ENCODE measurements around the gene DIP2C.
"Not testable (repeated sequence)": the region's sequence is repeated elsewhere in the genome, so short reads cannot be mapped to it uniquely, and the experiment has no call there.

DIP2C gene

DNA sequence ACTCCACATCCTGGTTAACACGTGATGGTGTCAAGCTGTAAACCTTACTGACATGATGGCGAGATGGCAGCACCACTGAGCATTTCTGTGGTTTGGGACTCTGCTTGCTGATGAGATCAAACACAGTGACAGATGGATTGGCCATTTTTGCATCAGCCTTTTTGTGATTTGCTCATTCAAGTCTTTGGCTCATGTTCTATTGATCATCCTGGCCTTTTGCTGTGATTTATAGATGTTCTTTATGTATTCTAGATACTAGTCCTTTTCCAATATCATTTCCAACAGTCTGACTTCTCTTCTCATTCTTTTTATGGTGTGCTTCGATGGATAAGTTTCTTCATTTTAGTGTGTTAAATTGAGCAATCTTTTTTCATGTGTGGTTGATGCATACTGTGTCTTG lies 24.7 kb upstream of the DIP2C start:
- peaks cover 16% of the 10 kb centered on the region for H3K27me3 Mint-ChIP-seq
- H3K4me3 Mint-ChIP-seq, result no peak overlapping the region
- H3K36me3 Mint-ChIP-seq (ENCODE audit: low read depth), result no peaks in the 10 kb centered on the region
- H3K4me1 Mint-ChIP-seq (ENCODE audit: low read depth), result no peaks in the 10 kb centered on the region
- no peak overlapping the region for H3K27ac Mint-ChIP-seq
- peaks cover 6% of the 10 kb centered on the region for H3K9me3 Mint-ChIP-seq

DNA sequence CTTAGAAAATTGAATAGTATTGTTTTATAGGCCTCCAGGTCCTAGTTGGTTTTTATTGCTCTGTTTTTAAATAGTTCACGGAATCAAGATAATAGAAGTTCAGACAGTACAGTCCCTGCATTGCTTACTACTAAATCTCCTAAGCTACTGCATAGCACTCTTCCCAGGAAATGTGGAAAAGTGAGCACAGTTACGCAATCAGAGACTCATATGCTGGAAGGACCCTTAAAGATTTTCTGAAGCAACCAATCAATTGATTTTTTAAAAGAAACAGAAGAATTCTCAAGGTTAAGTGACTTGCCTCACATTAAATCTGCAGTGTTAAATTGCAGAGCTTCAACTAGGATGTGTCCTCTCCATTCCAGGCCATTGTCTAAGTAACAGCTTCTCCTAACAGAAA lies 23.1 kb upstream of the DIP2C start:
- H3K4me1 Mint-ChIP-seq (ENCODE audit: low read depth), result no peaks in the 10 kb centered on the region
- H3K36me3 Mint-ChIP-seq (ENCODE audit: low read depth), result no peaks in the 10 kb centered on the region
- H3K27me3 Mint-ChIP-seq, result peaks cover 14% of the 10 kb centered on the region
- H3K9me3 Mint-ChIP-seq, result peaks cover 6% of the 10 kb centered on the region
- no peak overlapping the region for H3K4me3 Mint-ChIP-seq
- H3K27ac Mint-ChIP-seq, result no peak overlapping the region

DNA sequence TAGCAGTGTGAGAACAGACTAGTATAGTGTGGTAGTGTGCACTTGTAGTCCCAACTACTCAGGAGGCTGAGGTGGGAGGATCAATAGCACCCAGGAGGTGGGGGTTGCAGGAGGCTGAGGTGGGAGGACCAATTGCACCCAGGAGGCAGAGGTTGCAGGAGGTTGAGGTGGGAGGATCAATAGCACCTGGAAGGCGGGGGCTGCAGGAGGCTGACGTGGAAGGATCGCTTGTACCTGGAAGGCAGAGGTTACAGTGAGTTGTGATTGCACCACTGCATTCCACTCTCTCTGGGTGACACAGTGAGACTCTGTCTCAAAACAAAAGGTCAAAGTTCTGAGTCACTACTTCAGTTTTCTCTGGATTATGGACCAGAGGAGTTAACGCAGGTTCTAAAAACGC lies 22.6 kb upstream of the DIP2C start:
- H3K4me1 Mint-ChIP-seq (ENCODE audit: low read depth), result no peaks in the 10 kb centered on the region
- peaks cover 6% of the 10 kb centered on the region for H3K9me3 Mint-ChIP-seq
- H3K27me3 Mint-ChIP-seq, result peaks cover 17% of the 10 kb centered on the region
- no peaks in the 10 kb centered on the region for H3K36me3 Mint-ChIP-seq (ENCODE audit: low read depth)
- H3K27ac Mint-ChIP-seq, result no peak overlapping the region
- no peak overlapping the region for H3K4me3 Mint-ChIP-seq

DNA sequence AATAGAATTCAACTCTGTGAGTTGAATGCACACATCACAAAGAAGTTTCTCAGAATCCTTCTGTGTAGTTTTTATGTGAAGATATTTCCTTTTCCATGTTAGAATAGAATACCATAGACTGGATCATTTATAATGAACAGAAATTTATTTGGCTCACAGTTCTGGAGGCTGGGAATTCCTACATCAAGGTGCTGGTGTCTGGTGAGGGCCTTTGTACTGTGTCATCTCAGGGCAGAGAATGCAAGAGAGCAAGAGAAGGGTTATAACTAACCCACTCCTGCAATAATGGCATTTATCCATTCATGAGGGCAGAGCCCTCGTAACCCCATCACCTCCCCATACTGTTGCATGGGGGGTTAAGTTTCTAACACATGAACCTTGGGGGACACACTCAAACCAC lies 18.4 kb upstream of the DIP2C start:
- H3K9me3 Mint-ChIP-seq, result peaks cover 2% of the 10 kb centered on the region
- H3K27ac Mint-ChIP-seq, result no peak overlapping the region
- H3K36me3 Mint-ChIP-seq (ENCODE audit: low read depth), result no peaks in the 10 kb centered on the region
- H3K27me3 Mint-ChIP-seq, result peaks cover 35% of the 10 kb centered on the region
- H3K4me3 Mint-ChIP-seq, result no peak overlapping the region
- no peaks in the 10 kb centered on the region for H3K4me1 Mint-ChIP-seq (ENCODE audit: low read depth)

DNA sequence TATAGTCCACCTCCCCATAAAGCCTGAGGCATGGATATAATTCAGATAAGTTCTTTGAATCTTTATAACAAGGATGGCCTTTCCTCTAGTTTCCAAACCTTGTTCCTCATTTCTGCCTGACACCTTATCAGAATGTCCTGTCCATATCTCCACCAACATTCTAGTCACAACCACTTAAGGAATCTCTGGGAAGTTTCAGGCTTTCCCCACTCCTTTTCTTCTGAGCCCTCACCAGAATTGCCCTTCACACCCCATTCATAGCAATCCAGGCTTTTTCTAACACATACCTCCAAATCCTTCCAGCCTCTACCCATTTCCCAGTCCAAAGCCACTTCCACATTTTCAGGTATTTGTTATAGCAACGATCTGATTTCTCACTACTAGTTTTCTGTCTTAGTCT lies 18.0 kb upstream of the DIP2C start:
- peaks cover 5% of the 10 kb centered on the region for H3K9me3 Mint-ChIP-seq

DNA sequence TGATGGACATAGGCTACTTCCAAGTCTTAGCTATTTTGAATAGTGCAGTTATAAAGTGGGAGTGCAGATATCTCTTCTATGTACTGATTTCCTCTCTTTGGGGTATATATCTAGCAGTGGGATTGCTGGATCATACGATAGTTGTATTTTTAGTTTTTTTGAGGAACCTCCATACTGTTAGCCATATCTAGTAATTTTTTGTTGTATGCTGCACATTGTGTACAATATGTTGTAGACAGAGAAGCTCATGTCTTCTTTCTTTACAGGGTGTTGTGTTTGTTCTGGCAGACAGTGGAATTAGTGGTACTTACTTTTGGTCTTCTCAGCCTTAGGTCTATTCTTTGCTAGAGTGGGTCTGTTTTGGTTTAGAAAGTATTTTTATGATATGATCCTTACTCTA lies 13.7 kb upstream of the DIP2C start:
- no peak overlapping the region for H3K4me3 Mint-ChIP-seq
- no peak overlapping the region for H3K27ac Mint-ChIP-seq
- no peaks in the 10 kb centered on the region for H3K36me3 Mint-ChIP-seq (ENCODE audit: low read depth)
- H3K27me3 Mint-ChIP-seq, result peaks cover 31% of the 10 kb centered on the region
- peaks cover 5% of the 10 kb centered on the region for H3K9me3 Mint-ChIP-seq
- no peaks in the 10 kb centered on the region for H3K4me1 Mint-ChIP-seq (ENCODE audit: low read depth)

More for the DNA sequence above, 18.0 kb upstream of the DIP2C start:
- Mint-ChIP-seq H3K4me1 (ENCODE audit: low read depth) (no peaks in the 10 kb centered on the region), H3K27me3 (peaks cover 39% of the 10 kb centered on the region), H3K27ac (no peak overlapping the region), H3K4me3 (no peak overlapping the region), H3K36me3 (ENCODE audit: low read depth) (no peaks in the 10 kb centered on the region)

DNA sequence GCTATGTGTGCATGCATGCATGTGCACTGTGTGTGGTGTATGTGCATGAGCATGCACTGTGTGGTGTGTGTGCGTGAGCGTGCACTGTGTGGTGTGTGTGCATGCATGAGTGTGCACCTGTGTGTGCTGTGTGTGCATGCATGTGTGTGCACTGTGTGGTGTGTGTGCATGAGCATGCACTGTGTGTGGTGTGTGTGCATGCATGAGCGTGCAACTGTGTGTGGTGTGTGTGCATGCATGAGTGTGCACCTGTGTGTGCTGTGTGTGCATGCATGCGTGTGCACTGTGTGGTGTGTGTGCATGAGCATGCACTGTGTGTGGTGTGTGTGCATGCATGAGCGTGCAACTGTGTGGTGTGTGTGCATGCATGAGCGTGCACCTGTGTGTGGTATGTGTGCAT lies 10.7 kb upstream of the DIP2C start:
- H3K27ac Mint-ChIP-seq; H3K36me3 Mint-ChIP-seq (ENCODE audit: low read depth); H3K4me1 Mint-ChIP-seq (ENCODE audit: low read depth); H3K4me3 Mint-ChIP-seq; H3K9me3 Mint-ChIP-seq: not testable (repeated sequence)
- H3K27me3 Mint-ChIP-seq, result peaks cover 26% of the 10 kb centered on the region

DNA sequence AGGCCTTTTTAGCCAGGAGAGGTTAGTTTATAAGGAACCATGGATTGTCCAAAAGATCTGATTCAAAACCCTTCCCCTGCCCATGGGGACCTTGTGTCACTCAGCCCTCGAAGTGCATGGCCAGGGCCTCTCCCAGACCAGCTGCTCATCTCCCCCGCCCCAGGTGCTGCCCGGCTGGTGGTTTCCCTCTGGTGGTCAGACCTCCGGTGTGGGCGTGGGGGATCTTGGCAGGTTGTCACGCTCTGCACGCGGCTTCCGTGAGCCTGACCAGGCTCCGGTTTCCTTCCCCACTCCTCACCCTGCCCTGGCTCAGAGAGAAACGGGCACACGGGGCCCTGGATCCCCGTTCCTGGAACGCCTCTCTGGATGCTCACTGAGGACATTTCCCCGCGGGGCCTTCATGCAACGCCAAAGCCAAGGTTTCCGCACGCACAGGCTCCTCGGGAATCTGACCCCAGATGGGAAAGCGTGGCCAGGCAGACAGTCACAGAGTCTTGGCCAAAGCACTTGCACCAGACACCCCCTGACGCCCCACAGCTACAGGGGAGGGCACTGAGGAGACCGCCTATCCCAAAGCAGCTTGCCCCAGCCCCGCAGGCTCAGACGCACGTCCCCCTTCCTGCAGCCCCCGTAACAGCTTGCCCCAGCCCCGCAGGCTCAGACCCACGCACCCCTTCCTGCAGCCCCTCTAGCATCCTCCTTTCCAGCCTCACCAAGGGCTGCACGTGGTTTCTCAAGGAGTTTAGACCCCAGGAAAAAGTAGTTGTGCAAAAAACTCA lies 7.8 kb upstream of the DIP2C start:
- Mint-ChIP-seq H3K36me3 (ENCODE audit: low read depth) (no peaks in the 10 kb centered on the region), H3K27ac (no peak overlapping the region), H3K27me3 (peaks cover 32% of the 10 kb centered on the region), H3K9me3 (no peaks in the 10 kb centered on the region), H3K4me3 (no peak overlapping the region), H3K4me1 (ENCODE audit: low read depth) (no peaks in the 10 kb centered on the region)

DNA sequence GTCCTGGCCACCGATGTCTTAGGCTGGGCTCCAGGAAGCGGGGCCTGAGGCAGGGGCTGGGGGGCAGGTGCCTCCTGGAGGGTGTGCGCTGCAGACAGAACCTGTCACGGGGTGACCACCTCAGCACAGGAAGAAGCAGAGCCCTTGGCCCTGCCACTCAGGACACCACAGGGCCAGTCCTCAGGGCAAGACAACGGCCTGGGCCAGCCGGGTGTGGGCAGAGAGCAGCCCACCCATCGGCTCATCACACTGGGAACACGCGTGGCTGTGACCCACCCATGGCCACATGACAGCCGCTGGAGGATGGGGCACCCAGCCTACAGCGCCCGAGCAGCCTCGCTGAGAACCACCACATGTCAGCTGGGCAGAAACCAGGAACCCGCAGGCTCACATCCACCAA lies 5.9 kb upstream of the DIP2C start:
- Mint-ChIP-seq H3K4me3 (no peak overlapping the region), H3K27ac (no peak overlapping the region), H3K4me1 (ENCODE audit: low read depth) (peaks cover 3% of the 10 kb centered on the region), H3K36me3 (ENCODE audit: low read depth) (no peaks in the 10 kb centered on the region), H3K27me3 (peaks cover 46% of the 10 kb centered on the region), H3K9me3 (no peaks in the 10 kb centered on the region)

DNA sequence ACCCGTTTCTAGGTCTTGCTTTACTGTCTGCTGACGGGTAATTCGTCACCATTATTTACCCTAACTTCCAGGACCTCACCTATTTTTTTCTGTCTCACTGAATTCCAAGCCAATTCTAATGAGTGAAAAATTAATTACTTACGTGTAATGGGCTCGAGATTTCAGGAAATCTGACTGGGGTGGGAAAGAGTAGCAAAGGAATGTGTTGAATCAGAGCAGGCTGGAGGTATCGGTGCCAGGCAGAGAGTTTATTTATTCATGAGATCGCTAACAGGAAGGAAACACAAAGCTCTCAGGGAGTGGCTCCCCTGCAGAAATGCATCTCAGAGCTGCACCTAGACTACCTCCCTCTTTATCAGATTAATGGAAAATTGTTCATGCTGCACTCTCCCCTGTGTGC lies 4.0 kb upstream of the DIP2C start:
- H3K27ac Mint-ChIP-seq, result no peak overlapping the region
- peaks cover 5% of the 10 kb centered on the region for H3K4me1 Mint-ChIP-seq (ENCODE audit: low read depth)
- H3K27me3 Mint-ChIP-seq, result peaks cover 54% of the 10 kb centered on the region
- no peak overlapping the region for H3K4me3 Mint-ChIP-seq
- H3K9me3 Mint-ChIP-seq, result no peaks in the 10 kb centered on the region
- H3K36me3 Mint-ChIP-seq (ENCODE audit: low read depth), result no peaks in the 10 kb centered on the region

DNA sequence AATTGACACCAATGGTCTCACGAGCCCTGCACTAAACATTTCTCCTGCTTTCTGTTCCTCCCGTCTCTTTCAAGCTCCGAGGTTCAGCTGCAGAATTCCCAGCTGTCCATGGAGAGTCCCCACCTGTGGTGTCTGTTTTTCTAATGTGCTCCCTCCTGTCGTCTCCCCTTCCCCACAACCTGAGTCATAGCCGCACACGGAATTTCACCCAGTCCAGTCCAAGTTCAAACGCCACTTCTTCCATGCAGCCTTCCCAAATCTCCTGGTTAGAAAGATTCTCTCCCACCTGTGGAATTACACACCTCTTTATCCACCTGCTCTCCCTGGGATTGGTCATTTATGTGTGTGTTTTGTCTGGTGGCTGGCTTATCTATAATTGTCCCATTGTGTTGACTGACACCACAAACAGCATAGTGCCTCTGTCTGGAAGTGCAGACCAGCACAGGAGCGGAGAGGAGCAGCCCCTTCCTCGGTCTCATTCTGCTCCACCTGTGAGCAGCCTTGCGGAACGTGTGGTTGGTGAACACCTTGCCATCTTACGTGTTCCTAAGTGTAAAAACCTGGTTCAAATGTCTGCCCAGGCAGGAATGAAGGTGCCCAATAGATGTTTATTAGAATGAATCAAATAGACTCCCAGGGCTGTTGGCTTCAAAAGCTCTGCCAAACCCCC lies 3.3 kb upstream of the DIP2C start:
- H3K9me3 Mint-ChIP-seq, result no peaks in the 10 kb centered on the region
- no peak overlapping the region for H3K27ac Mint-ChIP-seq
- H3K4me3 Mint-ChIP-seq, result no peak overlapping the region
- no peaks in the 10 kb centered on the region for H3K36me3 Mint-ChIP-seq (ENCODE audit: low read depth)
- peaks cover 5% of the 10 kb centered on the region for H3K4me1 Mint-ChIP-seq (ENCODE audit: low read depth)
- peaks cover 56% of the 10 kb centered on the region for H3K27me3 Mint-ChIP-seq

DNA sequence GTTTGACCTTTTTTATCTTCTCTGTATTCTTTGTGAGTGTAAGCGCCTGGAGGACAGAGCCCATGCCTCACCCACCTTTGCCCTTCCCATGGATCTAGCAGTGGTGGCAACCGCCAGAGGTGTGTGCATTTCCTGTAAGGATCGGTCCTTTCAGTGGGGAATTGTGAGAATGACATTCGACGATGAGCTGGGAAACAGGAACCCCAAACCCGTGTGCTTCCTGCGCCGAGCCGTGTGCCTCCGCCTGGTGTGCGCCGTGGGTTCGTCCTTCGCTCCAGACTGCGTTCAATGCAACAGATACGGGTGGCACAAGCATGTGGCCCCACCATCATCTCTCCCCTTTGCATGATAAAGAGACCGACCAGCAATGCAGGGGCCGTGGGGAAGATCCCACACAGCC lies 1.7 kb upstream of the DIP2C start:
- Mint-ChIP-seq H3K4me1 (ENCODE audit: low read depth) (peaks cover 5% of the 10 kb centered on the region), H3K27ac (no peak overlapping the region), H3K36me3 (ENCODE audit: low read depth) (no peaks in the 10 kb centered on the region), H3K4me3 (peak overlapping the region; percentile 1), H3K27me3 (peaks cover 61% of the 10 kb centered on the region), H3K9me3 (no peaks in the 10 kb centered on the region)

DNA sequence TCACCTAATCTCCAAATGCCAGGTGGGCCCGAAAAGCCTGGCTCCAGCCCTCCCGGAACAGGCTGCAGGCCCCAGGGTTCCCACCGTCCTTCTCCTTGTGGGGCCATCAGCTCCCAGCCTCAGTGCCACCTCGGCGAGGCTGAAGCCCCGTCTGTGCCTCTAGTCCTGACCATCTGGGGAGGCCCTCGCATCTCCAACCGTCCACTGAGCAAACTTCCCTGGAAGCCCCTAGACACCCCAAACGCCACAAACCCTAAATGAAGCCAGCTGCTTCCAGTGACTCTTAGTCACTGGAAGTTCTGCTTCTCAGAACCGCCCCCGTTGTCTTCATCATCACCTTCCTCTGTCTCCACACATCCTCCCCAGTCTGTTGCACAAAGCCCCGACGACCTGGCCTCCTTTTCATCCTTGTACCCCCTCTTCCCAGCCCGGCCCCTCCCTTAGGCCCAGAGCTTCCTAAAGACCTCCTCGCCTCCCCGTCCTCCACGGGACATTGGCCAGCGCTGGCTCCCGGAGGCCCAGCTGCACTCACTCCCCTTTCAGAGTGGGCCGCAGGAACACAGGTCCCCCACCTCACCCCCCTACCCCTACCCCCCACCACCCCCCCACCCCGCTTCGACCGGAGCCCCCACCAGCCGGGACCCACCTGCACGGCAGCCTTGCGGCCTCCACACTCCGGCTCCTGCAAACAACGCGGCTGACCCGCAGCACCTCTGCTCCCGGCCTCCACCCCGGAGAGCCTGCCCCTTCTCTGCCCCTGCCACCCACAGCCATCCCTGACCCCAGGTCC lies 1.1 kb upstream of the DIP2C start:
- no peaks in the 10 kb centered on the region for H3K9me3 Mint-ChIP-seq
- peaks cover 59% of the 10 kb centered on the region for H3K27me3 Mint-ChIP-seq
- peaks cover 5% of the 10 kb centered on the region for H3K4me1 Mint-ChIP-seq (ENCODE audit: low read depth)
- H3K27ac Mint-ChIP-seq, result no peak overlapping the region
- H3K36me3 Mint-ChIP-seq (ENCODE audit: low read depth), result no peaks in the 10 kb centered on the region
- H3K4me3 Mint-ChIP-seq, result peak overlapping the region; percentile 58

DNA sequence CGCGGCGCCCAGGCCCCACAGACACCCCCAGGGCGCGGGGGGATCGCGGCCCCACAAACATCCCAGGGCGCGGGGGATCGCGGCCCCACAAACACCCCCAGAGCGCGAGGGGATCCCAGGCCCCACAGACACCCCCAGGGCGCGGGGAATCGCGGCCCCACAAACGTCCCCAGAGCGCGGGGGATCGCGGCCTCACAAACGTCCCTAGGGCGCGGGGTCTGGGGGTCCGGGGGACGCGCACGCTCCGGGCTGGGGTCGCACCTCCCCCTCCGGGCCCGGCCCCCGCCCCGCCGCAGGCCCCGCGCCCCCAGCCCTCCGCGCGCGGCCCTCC lies 382 bp downstream of the DIP2C start:
- Mint-ChIP-seq H3K36me3 (ENCODE audit: low read depth) (no peaks in the 10 kb centered on the region), H3K27ac (no peak overlapping the region), H3K4me3 (no peak overlapping the region), H3K27me3 (peaks cover 56% of the 10 kb centered on the region), H3K9me3 (no peaks in the 10 kb centered on the region), H3K4me1 (ENCODE audit: low read depth) (peaks cover 5% of the 10 kb centered on the region)

DNA sequence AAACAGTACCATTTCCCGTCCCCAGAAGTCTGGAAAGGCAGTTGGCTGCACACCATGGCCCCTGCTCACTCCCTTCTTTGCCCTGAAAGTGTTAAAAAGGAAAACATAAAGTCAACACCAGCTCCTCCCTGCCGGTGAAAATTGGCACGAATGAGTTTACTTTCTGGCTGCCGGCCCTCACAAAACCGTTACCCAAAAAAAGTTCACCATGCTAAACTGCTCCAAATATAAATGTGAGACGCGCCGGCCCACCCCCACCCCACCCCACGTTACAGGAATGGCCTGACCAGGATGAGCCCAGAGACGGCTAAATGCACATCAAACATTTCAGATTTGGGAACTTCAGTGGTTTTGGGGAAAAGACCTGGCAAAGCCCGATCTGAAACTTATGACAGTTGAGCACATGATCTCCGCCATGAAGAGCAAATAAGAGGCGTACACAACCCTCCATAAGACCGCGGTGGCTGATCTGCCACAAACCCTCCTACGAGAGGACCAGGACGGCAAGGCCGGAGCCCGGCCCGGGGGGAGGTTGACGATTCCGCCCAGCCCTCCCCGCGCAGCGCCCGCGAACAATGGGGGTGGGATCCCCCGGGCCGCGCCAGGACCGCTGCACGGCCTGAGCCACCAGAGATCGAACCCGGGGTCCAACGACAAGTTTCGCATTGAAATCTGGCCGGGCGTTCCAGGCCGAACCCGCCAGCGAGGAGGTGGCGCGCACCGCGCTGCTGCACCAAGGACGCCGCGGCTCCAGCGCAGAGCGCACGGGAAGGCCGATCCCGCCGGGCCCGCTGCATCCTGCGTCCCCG lies 952 bp downstream of the DIP2C start:
- Mint-ChIP-seq H3K36me3 (ENCODE audit: low read depth) (no peaks in the 10 kb centered on the region), H3K27me3 (peaks cover 53% of the 10 kb centered on the region), H3K9me3 (no peaks in the 10 kb centered on the region), H3K4me3 (no peak overlapping the region), H3K27ac (no peak overlapping the region), H3K4me1 (ENCODE audit: low read depth) (peaks cover 5% of the 10 kb centered on the region)
